DMS79 treated with DMSO at 0.1 percent for 48 hours (cell line): ENCODE data around the gene DCBLD2.
A peak's percentile ranks its signal among the peaks of the same experiment; 100 is the strongest.
"Not testable (repeated sequence)": the region's sequence is repeated elsewhere in the genome, so short reads cannot be mapped to it uniquely, and the experiment has no call there.

ENCODE experiments used
- DNase-seq: peaks from one replicate; lab custom pipeline; 2025; lab: John Stamatoyannopoulos, UW

The DCBLD2 gene

DNA sequence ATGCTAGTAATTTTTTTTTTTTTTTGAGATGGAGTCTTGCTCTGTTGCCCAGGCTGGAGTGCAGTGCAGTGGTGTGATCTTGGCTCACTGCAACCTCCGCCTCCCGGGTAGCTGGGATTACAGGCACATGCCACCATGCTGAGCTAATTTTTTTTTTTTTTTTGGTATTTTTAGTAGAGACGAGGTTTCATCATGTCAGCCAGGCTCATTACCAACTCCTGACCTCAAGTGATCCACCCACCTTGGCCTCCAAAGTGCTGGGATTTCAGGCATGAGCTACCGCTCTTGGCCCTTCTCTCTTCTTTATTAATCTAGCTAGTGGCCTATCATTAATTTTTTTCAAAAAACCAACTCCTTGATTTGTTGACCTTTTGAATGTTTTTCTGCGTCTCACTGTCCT, 70.4 kb downstream of the DCBLD2 start:
- DNase-seq: not testable (repeated sequence)

DNA sequence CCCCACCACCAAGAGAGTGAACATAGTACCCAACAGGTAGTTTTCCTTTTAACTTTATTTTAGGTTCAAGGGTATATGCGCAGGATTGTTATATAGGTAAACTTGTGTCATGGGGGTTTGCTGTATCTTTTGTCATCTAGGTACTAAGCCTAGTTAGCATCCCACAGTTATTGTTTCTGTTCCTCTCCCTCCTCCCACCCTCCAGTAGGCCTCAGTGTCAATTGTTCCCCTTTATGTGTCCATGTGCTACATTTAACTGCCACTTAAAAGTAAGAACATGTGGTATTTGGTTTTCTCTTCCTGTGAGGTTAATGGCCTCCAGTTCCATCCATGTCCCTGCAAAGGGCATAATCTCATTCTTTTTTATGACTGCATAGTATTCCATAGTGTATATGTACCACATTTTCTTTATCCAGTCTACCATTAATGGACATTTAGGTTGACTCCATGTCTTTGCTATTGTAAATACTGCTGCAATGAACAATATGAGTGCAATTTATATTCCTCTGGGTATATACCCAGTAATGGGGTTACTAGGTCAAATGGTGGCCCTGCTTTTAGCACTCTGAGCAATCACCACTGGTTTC, 72.2 kb downstream of the DCBLD2 start:
- no peak for DNase-seq

DNA sequence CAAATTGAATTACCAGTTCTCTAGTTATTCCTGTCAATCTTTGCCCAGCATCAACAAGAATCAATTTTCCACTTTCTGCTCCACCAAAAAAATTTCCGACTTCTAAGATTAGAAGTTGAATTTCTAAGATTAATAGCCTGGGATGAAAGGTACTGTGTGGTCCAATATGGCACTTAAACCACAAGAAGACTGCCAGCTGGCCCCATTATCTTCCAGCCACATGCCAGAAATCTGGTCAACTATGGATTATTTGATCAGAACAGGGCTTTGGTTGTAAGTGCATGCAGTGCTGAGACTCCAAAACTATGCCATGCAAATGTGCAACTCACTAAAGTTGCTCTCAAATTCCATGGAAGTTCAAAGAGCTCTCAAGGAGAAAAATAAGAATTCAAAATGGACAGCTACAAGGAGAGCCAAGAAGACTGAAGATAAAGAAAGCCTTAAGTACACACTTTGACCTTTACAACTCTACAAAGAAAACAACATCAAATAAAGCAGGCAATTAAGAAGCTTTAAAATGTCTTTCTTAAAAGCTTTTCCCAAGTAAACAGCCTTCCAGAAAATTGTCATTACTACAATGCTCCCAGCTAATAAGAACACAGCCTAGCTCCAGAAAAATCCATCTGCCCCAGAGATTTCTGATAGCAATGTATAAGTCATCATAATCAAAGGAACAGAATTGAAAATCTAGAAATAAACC, 74.1 kb downstream of the DCBLD2 start:
- DNase-seq: no peak

DNA sequence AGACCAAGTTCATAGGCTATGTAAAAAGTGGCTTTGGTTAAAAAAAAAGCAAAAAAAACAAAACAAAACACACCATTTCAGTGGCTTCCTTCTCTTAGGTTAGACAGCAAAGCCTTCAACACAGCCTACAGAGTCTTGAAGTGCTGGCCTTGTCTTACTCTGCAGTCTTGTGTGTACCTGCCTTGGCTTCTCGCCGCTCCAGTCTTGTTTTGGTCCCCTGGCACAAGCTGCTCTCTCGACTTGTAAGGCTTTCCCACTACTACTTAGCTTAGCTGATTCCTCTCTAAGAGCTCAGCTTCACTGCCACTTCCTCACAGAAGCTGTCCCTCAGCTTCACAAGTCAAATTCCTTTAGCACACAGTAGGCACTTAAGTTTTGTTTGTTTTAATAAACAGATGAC, 75.4 kb downstream of the DCBLD2 start:
- DNase-seq: no peak

DNA sequence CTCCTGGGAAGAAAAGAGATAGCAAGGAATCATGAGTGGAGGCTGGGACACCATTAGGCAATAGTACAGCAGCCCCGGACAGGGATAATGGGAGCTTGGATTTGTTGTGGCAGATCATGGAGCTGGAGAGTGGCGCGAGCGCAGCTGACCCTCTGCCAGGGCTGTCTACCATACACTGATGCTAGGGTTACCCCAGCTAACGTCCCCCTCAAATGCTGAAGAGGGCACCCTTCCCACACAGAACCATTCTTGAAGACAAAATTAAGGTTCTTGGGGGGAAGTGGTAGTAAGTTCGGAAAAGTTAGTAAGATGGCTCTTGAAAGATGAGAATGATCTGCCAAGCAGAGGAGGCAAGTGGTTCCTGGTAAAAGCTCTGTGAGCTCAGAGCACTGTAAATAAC, 77.2 kb downstream of the DCBLD2 start:
- DNase-seq: no peak

DNA sequence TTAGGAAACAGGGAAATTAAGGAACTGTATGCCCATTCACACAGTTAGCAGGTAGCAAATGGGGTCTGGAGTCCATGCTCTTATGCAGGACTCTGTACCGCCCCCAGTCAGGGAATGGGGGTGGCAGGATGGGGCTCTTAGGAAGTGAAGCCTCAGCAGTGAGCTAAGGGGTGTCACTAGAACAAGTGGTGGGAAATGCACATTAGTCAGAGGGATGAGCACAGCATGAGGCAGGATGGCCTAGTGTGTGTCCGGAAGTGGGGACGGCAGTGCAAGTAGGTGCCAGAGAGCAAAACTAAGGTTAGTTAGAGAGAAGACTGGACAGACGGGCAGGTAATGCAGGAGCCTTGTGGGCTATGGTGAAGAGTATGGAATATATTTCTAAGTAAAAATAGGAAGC, 77.7 kb downstream of the DCBLD2 start:
- no peak for DNase-seq

DNA sequence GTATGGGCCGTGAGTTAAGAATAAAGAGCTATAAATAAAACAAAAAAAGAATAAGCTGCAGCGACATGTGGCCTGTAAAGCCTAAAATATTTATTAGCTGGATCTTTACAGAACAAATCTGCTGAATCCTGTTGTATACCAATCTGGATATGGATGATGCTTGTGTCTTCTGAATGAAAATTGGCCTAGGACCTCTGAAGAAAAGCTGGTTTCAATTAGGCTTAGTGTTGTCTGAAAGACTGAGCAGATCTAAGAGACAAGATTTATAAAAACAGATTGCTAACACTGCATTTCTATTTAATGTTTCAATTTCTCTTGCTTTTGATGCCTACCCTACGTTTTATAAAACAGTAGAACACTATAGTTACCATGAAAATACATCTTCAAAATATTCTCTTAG, 80.4 kb downstream of the DCBLD2 start:
- no peak for DNase-seq

DNA sequence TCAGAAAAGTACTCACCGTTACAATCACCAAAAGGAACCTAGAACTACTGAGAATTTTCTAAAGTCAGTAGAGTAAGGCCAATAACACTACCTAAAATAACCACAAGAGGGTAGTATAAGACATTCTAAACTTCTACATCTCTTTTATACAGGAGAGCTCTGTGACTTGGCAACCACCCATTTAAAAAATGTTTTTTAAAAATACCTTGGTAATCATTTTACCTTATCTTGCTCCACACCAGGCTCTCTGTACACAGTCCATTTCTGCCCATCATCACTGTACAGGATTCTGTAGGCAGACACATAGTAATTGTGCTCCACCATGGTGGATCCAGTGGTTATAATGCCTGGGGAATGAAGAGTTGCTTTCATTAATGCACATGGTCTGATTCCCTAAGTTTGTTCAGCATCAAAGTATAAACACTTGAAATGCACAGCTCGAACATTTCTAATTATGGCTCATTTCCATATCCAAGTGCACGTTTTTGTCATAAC, 83.9 kb downstream of the DCBLD2 start:
- DNase-seq: peak; percentile 37

DNA sequence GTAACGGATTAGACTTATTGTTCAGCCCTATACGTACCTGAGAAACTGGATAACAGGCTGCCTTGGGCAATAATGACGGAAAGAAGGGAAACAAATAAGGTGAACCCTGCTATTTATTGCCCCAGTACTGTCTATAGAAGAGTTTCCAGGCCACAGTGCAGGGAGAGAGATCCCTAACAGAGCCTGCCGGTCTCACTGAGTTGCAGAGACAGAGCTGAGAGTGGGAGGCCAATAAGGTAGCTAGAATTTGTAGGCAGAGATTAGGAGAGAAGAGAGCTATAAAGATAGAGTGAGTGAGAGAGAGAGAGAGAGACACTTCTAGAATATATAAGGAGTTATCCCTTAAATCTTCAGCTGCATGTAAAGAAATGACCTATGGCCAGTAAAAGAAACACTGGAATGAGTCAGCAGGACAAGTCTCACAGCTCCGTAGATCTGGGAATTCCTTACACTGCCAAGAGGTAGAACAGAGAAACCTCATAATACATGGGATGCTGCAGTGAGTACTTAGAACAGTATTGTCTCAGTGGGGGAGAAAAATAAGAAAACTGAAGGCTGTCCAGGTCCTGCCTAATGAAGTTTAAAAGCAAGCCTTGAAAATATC, 86.6 kb downstream of the DCBLD2 start:
- DNase-seq: no peak

DNA sequence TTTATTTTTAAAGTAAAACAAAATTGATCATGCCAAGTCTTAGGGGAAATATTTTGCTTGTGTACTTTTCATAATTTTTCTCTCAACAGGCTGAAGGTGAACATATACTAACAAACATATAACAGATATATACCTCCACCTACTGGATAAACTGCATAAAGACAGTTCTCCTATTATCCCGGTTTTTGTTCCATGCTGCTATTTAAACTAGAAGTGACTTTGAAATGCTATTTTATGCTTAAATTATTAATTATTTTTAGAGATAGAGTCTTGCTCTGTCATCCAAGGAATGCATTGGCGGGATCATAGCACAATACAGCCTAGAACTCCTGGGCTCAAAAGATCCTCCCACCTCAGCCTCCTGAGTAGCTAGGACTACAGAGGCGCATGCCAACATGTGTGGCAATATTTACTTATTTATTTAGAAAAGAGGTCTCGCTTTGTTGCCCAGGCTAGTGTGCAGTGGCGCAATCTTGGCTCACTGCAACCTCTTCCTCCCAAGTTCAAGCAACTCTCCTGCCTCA, 88.6 kb downstream of the DCBLD2 start:
- peak; percentile 56 for DNase-seq

DNA sequence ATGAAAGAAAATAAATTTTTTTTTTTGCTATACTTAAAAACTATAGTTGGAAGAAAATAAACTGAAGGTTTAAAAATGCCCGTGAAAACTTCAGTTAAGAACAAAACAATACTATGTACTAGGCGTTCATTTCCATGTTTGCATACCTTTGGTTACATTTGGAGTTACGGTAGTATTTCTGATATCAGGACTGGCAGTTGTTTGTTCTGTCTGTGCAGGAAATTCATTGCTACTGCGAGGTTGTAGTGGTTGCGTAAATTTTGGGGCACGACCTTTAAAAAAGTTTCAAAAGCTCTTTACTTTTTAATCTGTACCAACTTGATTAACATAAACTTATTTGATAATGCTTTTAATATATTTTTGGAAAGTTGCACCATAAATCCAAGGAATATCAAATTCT, 90.4 kb downstream of the DCBLD2 start:
- no peak for DNase-seq

DNA sequence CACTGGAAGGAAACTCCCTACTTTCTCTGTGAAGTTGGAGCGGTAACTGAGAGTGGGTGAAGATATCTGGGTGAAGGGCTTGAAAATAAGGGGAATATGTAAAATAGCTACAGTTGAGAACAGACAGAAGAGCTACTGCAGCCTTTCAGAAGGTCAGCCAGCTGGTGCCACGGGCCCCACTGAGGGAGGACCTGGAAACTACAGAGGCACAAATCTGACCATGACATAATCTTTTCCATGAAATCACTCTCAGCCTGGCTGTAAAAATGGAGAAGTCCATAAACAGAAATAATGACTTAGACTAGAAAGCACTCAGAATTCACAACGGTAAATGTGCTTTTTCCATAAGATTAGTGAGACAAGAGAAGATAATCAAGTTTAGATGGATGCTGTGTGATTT, 91.9 kb downstream of the DCBLD2 start:
- no peak for DNase-seq

DNA sequence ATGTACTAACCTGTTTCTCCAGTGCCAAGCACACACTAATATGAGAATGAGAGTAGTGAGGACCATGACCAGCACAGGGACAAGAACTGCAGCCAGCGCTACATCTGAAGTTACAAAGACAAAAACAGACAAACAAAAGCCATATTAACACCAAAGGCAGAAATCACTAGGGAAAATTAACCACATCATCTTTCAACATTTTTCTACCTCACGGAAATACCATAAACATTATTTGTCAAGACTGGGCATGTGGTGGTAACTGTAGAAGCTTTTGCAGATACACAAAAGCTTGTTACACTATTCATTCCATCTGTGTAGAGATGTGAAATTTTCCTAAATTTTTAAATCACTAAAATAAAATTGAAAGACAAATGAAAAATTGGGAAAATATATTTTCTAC, 93.4 kb downstream of the DCBLD2 start:
- DNase-seq: no peak

DNA sequence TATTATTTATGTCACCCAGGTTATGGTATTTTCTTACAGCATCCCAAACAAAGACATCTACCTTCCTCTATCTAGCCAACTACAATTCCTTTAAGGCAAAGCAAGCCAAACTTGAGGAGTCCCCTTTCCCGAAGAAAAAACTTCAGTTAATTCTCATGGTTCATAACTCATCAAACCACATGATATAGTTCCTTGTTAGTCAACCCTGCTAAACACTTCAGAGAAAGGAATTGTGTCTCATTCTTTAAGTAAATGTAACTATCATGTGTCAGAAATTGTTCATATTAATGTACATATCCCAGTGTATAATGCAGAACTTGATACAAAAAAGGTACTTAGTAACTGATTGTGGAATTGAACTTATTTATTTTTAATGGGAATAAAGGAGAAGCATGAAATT, 93.9 kb downstream of the DCBLD2 start:
- DNase-seq: no peak

DNA sequence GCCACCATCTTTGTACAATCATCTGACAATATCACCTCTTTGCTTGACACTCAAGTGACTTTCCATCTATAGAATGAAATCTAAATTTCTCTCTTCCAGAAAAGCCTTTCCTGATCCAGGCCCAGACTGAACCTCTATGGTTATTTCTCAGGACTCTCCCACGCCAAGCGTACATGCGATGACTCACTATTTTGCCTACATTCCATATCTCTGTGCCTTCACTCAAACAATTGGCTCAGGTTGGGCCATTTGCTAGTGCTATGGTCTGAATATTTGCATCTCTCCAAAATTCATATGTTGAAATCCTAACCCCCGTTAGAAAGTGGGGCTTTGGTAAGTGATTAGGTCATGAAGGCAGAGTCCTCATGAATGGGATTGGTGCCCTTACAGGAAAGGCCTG, 94.5 kb downstream of the DCBLD2 start:
- DNase-seq: no peak

DNA sequence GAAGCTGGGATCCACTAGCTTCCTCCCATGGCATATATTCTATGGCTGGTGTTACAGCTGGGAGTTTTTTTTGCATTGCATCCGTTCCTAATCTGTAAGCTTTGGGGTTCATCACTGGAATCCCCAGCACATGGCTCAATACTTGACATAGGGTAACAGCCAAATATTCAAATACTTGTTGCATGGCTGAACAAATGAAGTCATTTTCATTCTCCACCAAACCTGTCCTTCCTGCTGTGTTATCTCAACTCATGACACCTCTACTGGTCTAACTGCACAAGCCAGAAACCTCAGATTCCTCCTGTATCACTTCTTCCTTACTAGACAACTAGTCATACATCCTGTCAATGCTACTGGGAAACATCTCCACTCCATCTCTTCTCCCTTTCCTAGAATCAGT, 95.0 kb downstream of the DCBLD2 start:
- no peak for DNase-seq

DNA sequence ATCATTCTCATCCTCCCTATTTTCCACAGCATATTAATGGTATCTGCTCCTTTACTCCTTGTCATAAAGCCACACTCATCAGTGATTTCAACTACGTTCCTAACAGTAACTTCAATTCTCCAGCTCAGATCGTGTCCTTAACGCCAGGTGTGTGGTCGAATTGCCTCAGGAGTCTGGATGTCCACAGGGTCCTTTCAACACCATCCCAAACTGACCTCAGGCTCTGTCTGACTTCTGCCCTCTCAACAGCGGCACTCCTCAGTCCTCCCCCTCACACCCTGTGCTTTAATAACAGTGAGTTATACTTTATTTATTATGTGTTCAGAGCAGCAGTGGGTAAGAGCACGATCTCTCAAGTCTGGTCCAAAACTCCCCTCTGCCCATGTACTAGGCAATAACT, 95.9 kb downstream of the DCBLD2 start:
- no peak for DNase-seq

DNA sequence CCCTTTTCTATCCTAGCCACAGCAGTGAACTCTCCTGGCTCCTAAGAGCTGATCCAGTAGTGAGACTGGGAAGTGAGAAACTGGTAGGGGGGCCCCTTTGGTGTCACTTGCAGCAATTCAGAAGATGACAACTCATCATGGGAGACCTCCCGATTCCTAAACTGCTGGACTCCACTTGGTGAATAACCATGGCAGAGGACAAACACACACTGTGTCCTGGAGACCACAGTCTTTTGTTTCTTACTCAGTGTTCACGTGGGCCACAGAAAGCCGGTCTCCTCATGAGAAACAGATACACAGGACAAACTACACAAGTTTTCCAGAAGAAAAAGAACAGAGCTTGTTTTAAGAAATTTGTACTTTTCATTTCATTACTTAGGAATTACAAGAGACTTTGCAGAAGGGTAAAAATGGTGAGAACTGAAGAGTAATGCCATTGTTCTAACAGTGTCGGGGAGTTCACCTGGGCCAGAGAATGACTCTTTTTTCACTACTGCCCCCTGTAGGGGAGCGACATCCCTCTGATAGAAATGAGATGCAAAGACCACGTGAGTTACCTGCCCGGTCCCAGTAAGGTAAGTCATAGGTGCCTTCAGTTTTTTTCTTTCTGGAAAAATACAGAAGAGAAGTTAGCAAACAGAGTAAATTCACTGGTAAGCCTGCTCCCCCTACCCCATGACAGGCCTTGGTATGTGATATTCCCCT, 100.3 kb downstream of the DCBLD2 start:
- no peak for DNase-seq

DNA sequence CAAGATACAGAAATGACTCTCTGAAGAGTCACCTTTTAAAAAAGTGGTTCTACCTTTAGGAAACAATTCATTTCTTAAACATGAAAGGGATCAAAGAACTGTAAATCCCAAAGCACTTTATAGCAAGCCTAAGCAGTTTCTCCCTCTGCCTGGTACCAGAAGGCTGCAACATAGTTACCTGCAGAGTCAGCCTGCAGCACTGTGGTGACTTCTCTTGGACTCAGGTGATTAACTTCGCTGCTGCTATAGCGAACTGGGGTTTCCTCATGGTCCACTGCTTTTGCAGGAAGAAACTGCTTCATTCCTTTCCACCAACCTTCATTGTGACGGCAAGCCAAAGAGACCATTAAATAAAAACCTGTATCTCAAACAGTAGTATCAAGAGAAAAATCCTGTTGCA, 101.1 kb downstream of the DCBLD2 start:
- DNase-seq: no peak

DNA sequence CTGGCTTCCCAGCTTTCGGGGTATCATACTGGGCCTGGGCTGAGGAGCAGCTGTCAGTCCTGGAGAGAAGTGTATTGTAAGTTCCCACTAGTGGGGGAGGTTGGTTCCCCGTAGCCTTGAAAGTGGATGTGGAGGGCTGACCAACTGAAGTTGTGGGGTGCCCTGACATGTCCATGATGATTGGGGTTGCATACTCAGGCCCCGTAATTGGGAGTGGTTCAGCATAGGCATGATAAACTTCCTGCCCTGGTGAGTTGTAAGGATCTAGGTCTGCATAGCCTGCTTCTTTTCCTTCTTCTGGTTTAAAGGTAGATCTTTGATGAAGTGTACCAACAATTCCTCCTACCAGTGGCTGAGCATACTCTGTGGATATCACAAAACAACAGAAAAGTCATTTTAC, 102.0 kb downstream of the DCBLD2 start:
- DNase-seq: no peak

DNA sequence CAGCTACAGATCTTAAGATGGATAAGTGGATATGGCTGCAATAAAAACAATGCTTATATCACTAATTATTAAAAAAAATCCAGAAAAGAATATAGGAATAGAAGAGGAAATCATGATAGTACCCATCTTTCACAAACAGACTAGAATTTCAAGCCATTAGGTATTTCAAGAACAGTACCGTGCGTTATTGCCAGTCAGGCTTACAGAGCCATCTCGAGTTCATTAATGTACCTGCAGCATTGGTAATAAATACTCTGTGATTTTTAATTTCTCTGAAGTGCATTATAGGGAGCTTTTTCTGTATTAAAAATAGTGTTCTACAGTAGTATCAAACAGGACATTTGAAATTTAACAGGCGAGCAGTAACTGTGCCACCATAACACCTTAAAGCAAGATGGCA, 102.7 kb downstream of the DCBLD2 start:
- no peak for DNase-seq

DNA sequence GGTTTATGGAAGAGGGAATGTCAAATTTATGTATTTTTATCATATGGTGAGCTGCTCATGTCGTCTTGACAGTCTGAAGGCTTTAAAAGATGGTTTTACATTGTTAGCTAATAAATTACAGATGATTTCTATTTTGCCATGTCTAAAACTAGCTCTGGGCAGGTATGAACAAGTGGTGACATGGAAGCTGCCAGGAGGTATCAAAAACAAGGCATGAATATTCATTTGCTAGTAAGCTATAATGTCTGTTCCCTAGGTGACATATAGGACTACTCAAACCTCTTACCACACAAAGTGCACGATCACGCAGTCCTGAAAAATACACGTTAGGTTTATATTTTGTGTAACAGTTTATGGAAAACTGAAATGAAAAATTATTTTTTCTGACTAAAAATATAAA, 103.6 kb downstream of the DCBLD2 start:
- DNase-seq: no peak

DNA sequence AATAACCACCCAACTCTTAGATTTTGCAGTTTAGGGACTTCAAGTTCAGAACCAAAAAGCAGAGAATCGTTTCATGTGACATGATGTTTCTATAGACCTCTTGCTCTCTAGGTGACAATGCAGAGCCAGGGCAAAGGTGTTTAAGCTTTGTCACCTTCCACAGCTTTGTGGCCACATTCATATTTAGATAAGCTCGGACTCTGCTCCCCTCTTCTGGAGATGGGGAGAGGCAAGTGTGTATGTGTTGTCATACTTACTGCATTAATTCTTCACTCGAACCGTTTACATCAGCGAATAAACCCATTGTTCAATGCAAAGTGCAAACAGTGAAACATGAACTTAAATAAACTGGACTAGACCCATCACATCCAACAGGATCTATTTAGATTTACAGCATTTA, 105.2 kb downstream of the DCBLD2 start:
- no peak for DNase-seq
